Measurements from ENCODE around the gene PITRM1.
"Not testable (repeated sequence)": the region's sequence is repeated elsewhere in the genome, so short reads cannot be mapped to it uniquely, and the experiment has no call there.

PITRM1 gene

DNA sequence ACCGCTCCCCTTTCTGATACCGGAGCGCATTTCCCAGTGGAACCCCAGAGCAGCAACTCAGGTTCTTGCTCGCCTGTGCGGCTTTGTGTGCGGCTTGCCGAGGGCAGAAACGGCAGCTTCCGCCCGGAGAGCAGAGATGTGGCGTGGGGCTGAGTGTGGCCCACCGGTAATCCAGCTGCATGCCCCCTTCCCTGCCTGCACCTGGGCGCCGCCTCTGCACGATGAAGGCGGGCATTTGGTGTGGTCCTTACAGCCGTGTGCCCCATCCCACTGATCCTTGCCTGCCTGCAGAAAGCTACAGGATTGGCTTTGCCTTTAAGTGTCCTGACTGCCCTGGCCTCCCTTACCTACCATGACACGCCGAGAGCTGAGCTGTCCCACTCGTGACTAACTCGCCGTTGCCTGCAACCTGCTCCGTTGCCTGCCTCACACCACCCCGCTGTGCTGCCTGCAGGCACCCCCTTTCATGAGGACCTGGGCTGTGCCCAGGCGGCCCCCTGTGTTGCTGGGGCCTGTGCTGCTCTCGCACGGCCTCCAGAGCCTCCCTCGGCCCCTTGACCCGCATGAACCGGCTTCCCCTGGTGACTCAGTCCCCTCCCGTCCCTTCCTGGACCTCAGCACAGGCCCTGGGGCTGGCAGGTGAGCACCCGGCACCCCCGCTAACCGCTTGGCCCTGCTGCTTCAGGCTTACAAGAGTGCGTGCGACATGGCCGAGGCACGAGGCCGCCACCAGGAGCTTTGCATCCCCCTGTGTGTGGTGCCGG, 48.0 kb downstream of the PITRM1 start:
- DNase-seq (ENCODE audit: extremely low read depth in 1 of 2, low read depth in 1 of 2) = no peak

DNA sequence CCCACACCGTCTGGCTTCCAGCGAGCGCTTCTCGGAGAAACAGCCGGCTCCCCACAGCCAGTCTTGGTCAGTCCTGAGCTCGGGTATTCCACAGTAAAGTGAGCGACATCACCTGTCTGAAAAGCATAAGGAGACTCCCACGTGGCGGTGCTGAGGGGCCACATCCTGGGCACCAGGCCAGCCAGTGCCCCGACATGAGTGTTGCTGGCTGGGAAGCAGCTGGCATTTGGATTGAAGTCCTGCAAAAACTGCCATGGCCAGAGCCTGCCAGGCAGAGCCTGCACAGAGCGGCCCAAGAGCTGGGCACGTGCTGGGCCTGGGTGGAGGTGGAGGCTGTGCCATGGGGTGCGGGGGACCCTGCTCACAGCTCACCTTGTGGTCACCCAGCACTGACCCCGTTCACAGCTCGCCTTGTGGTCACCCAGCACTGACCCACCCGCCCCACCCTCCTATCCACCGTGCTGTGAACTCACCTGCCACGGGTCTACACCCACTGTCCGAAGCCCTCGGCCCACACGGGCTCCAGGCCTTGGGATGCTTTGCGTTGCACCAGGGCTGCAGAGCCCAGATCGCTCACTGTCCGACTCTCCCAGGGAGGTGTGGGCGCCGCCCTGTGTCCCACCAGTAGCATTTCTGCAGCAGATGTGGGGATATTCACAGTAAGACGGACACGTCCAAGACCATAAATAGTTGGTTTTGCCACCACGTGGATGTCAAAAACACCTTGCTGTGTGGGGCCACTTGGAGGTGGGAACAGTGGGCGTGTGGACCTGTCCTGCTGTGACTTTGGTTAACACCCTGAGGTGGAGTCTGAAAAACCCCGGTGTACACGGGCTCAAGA, 48.8 kb downstream of the PITRM1 start:
- no peak for DNase-seq (ENCODE audit: extremely low read depth in 1 of 2, low read depth in 1 of 2)

DNA sequence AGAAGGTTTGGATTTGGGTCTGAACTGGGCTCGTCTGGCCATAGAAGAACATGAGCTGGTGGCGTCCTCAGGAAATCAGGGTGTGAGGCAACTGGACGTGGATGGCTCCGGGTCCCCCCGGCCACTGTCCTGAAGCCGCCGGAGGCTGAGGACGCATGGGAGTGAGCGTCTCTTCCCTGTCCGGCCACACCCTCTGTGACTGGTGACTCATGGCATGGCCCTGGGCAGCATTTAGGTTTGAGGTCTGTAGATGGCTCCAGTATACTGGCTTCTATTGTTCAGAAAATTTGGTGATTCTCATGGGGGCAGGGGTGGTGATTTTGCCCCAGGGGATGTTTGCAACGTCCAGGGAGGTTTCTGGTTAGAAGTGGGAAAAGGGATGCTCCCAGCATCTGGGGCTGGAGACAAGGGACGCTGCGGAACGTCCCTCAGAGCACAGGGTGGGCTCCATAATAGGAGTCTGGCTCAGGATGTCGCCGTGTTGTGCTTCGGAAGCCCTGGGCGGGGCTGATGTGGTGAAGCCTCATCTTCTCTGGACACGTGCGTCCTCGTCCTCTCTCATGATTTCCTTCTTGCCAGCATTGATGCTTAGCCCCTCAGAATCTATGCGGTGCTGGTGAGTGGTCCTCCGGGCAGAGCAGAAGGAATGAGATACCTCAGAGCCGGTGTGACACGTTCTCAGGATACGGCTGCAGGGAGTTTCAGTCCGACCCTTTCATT, 49.9 kb downstream of the PITRM1 start:
- no peak for DNase-seq (ENCODE audit: extremely low read depth in 1 of 2, low read depth in 1 of 2)

DNA sequence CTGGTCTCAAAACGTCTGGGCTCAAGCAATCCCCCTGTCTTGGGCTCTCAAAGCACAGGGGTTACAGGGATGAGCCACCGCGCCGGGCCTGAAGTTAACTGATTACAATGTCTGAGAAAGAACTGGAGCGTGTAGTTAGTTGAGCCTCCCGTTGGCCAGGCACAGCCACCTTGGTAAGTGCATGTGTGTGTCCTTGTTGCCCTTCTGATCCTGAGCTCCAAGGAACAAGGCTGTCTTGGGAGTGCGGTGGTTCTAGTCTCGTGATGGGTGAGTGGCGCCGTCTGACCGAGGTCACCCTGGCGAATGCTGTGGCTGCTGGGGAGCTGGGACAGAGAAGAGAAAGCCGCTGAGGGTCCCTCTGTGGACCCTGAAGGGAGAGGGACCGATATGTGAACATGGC, 50.5 kb downstream of the PITRM1 start:
- DNase-seq (ENCODE audit: extremely low read depth in 1 of 2, low read depth in 1 of 2) = no peak

DNA sequence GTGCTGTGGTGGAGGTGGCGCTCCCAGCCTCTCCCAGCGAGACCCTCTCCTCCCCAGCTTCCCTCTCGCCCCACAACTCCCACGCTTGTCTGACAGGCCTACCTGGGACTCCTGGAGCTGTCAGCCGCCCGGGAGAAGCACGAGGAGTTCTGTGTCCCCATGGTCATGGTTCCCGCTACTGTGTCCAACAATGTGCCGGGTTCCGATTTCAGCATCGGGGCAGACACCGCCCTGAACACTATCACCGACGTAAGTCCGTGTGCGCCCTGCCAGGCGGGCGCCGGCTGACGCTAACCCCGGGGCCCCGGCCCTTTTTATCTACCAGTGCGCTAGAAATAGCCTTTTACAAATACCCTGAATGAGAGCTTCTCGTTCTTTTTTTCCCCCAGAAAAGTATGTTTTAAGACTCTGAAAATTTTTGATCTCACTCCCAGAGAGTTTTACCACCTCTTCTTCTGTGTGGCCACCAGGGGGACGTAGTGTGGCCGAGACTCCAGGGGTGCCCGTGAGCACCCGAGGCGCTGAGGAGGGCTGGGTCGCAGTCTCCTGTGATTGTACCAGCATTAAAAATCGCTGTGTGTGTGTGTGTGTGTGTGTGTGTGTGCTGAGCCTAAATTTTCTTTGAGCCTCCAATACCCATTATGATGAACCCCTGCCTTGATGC, 52.7 kb downstream of the PITRM1 start:
- DNase-seq (ENCODE audit: extremely low read depth in 1 of 2, low read depth in 1 of 2) = no peak

DNA sequence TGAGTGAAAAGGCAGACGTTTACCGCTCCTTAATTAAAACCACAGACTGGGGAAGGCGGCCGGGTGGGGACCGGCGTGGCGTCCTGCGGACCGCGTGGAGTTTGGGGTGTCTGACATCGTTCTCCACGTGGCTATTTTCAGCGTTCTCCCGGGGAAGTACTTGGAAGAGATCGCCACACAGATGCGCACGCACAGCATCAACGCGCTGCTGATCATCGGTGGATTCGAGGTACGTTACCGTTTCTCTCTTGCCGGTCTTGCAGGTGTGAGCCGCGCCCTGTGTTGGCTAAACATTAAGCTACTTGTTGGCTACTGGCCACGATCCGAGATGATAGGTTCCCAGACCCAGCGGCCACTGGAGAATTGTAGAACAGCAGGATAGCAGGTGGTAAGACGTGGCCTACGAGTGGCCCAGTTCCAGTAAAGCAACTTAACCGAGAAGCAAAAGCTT, 53.9 kb downstream of the PITRM1 start:
- no peak for DNase-seq (ENCODE audit: extremely low read depth in 1 of 2, low read depth in 1 of 2)

DNA sequence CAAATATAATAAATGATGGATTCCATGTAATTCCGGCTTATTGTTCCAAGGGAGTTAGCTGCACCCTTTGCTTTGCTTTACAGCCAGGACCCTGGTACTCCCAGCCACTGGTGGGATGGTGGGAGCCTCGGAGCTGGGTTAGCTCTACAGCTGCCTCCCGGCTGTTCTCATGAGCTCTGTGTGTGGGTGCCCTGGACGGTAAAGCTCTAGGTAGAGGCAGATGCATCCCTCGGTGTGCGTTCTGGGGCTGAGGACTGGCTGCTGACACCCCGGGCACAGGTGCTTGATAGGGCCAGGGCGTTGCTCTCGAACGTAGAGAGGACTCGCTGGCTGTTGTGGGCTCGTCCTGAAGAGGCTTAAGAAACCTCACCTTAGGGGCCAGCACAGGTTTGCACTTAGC, 55.1 kb downstream of the PITRM1 start:
- no peak for DNase-seq (ENCODE audit: extremely low read depth in 1 of 2, low read depth in 1 of 2)

DNA sequence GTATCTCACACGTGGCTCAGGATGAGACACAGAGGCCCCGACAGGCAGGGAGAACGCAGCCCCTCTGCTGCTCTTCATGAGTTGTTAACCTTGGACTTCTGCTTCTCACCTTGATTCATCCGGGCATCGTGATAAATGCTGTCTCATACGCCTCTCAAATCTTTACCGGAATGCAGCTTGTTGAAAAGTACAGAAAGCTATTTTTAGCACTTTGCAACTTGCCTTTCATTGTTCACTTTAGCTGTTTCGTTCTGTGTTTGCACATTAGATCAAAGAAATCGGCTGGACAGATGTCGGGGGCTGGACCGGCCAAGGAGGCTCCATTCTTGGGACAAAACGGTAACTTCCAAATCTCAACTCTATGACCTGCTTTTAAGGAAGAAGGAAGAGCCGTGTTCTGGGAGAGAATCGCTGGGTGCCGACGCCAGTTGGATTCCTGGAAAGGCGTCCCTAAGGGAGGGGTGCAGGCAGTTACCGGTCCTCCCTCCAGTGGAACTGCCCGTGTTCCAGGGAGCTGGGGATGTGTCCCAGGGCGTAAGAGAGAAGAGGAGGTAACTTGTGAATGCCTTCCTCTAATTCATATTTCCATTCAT, 56.0 kb downstream of the PITRM1 start:
- no peak for DNase-seq (ENCODE audit: extremely low read depth in 1 of 2, low read depth in 1 of 2)

DNA sequence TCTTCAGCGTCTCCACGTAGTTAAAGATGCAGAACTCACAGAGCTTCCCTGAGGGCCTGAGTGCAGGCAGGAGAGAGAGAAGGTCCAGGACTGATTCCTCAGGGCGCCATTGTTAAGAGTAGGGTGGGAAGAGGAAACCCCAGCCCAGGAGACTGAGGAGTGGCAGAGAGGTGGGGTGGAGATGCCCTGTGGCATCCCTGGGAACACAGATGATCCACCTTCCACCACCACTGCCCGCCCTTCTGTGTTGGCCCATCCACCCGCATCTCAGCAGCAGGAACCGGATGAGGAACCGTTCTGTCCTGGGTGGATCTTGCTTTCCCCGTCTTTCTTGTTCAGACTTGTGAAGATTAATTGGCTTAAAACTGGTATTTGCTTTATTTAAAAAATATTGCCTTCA, 56.9 kb downstream of the PITRM1 start:
- no peak for DNase-seq (ENCODE audit: extremely low read depth in 1 of 2, low read depth in 1 of 2)

DNA sequence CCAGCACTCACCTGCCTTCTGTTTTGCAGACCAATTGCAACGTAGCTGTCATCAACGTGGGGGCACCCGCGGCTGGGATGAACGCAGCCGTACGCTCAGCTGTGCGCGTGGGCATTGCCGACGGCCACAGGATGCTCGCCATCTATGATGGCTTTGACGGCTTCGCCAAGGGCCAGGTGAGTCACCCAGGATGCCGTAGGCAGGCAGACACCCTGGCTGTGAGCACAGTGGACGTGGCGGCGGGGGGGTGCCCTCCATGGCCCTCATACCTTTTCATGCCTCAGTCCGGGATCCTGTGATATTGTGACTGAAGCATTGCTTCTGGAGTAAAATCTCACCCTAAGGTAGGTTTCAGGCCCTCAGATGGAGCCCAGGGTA, 59.2 kb downstream of the PITRM1 start:
- no peak for DNase-seq (ENCODE audit: extremely low read depth in 1 of 2, low read depth in 1 of 2)

DNA sequence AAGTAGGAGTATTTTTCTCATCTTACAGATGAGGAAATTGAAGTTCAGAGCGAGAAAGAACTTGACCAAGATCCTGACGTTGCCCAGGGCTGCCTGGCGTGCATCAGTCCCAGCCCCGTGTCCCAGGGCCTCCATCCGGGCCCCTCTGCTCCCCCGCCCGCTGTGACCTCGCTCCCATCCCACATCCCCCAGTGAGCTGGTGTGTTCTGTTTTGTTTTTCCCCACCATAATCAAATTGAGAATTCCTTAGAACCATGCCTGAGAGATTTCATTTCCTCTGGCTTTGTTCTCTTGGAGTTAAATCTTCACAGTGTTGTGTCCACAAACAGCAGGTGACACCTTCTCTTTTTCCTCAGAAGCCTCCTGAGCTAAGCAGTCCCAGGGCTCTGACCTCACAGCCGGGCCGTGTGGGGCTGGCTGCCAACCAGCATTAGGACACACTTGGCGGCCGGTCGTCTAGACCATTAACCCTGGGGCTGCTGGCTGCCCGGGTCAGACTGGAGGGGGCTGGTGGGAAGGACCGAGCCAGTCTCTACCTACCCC, 60.9 kb downstream of the PITRM1 start:
- DNase-seq (ENCODE audit: extremely low read depth in 1 of 2, low read depth in 1 of 2) = no peak

DNA sequence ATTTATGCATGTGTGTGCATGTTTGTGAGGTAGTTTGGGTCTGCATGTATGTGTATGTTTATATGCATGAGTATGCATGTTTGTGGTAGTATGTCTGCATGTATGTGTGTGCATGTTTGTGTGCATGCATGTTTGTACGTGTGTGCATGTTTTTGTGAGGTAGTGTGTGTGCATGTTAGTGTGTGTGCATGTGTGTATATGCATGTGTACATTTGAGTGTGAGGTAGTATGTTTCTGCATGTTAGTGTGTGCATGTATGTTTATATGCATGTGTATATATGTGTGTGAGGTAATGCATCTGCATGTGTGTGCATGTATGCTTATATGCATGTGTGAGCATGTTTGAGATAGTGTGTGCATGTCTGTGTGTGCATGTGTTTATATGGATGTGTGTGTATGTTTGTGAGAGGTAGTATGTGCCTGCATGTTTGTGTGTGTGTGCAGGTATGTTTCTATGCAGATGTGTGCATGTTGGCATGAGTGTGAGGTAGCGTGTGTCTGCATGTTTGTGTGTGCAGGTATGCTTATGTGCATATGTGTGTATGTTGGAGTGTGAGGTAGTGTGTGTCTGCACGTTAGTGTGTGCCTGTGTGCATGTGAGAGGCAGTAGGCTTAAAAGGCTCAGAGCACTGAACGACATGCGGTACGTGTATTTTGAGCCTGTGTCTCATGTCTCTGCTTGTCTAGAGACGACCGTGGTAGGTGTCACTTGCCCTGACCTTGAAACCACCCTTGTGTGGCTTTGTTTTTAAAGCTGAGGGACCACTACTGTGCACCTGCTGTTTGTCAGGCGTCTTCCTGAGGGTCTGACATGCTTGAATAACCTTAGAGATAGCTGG, 61.6 kb downstream of the PITRM1 start:
- DNase-seq (ENCODE audit: extremely low read depth in 1 of 2, low read depth in 1 of 2) = no peak

DNA sequence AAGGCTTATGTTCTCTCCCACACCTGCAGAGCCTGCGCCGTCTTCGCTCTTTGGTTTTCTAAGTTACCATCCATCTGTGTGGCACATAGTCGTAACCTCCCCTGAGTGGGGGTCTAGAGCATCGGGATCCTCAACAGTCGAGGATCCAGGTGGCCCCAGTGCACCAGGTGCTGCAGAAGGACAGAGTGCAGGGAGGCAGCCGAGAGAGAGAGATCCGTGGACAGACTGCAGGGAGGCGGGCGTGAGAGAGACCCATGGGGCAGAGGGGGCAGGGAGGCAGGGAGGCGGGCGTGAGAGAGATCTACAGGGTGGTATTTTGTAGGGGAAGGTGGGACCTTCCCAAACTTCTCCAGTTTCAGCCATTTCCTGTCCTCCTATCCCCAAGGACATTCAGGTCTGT, 62.9 kb downstream of the PITRM1 start:
- no peak for DNase-seq (ENCODE audit: extremely low read depth in 1 of 2, low read depth in 1 of 2)

DNA sequence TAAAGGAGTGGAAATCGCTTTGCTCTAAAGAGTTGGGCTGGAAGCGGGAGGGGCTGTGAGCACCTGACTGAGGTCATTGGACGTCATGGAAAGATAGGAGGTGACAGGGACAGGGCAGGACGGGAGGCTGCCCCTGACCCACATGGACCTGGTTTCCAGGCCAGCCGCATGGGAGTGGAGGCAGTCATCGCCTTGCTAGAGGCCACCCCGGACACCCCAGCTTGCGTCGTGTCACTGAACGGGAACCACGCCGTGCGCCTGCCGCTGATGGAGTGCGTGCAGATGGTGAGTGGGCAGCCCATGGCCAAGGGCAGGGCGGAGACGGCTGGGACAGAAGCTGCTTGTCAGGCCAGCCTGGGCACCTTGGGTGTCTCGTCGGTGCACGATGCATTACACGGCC, 63.4 kb downstream of the PITRM1 start:
- DNase-seq (ENCODE audit: extremely low read depth in 1 of 2, low read depth in 1 of 2) = no peak

DNA sequence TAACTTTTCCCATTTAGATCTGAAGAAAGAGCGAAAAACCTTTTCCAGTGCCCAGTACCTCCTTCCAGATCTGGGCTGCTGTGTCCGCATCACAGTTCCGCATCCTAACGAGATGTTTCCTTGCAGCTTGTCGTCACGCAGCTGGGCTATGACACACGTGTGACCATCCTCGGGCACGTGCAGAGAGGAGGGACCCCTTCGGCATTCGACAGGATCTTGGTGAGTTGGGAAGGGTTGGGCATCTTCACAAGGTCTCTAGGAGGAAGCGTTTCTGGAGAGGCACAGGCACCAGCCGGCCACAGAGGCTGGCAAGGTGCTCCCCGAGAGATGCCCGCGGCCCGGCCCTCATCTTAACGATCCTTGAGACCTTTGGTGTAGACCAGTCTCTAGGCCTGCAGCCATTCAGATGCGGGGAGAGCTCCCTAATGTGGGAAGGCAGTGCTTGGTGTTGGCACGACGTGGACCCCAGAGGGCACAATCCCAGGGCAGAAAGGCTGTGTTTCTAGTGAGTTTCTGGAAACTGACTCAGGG, 63.9 kb downstream of the PITRM1 start:
- DNase-seq (ENCODE audit: extremely low read depth in 1 of 2, low read depth in 1 of 2) = no peak

DNA sequence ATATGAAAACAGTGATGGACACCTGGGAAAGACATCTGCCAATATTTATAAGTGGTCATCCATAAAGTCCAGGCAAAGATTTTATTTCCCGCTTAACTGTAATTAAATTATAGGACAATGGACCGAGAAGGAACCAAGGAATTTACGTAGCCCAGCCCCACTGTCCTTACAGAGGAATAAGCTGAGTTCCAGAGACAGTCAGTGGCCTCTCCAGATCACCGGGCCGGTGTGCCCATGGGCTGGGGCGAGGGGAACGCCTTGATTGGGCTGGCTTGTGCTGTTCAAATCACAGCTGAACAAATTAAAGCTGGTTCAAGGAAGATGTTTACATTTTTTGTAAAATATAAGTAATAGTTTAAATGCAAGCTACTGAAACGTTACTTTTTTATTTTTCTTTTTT, 64.5 kb downstream of the PITRM1 start:
- no peak for DNase-seq (ENCODE audit: extremely low read depth in 1 of 2, low read depth in 1 of 2)

DNA sequence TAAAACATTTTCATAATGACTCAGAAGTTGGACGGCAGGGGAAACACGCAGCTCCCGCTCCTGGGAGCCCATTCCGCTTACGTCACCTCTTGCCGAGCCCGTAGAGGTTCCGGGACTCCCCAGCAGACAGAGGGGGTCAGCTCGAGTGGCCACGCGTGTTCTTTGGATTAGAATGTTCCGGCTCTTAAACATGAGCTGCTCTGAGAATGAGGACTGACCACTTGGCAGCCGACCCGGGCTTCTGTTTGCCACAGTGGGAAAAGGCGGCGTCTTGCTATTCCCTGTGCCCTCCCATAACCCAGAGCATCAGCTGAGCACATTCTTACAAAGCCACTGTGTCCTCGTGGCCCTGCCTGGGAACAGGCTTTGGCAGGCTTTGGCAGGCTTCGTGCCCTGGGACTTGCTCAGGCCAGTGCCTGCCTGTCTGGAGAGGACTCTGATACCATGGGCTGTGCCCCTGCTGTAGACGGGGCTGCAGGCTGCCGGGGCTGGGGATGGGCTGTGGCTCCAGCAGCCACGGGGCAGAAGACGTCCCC, 65.1 kb downstream of the PITRM1 start:
- DNase-seq (ENCODE audit: extremely low read depth in 1 of 2, low read depth in 1 of 2) = no peak

DNA sequence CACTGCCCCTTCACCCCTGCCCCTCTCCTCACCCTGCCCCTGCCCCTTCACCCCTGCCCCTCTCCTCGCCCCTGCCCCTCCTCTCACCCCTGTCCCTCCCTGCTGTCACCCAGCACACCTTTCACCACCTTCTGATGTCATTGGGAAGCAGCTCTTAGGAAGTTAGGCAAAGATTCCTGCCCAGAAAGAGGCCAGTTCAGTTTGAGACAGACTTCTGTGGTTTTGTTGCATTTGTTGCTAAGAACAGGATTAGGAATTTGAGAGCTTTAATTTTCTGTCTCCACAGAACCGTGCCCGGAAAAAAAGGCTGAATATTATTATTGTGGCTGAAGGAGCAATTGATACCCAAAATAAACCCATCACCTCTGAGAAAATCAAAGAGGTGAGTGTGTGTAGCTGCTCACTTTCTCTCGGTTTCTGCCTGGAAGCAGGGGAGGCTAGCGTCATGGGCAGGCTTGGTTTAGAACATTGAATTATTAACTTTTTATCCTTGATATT, 65.6 kb downstream of the PITRM1 start:
- DNase-seq (ENCODE audit: extremely low read depth in 1 of 2, low read depth in 1 of 2) = no peak

DNA sequence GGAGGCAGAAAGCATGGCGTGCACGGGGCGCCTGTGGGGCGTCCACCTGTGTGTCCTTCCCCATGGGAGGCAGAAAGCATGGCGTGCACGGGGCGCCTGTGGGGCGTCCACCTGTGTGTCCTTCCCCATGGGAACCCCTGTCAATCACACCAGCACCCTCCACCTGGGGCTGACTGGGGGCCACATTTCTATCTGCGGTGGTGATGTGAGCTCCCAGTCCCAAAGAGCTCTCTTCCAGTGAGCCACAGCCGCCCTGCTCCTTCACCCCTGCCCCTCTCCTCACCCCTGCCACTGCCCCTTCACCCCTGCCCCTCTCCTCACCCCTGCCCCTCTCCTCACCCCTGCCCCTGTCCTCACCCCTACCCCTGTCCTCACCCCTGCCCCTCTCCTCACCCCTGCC, 66.3 kb downstream of the PITRM1 start:
- not testable (repeated sequence) for DNase-seq (ENCODE audit: extremely low read depth in 1 of 2, low read depth in 1 of 2)
